ENCODE results near the gene CFAP100. TPM values are rescaled to one million over a fixed set of nuclear protein-coding genes. Genes with fewer than 3 reads are reported as not detected.

CFAP100 gene
- total RNA-seq, 1 experiment from 2014 or later, result not detected

- Histone ChIP-seq H3K27me3 (no peaks in the 10 kb centered on the region), H3K27ac (no peak overlapping the region), H3K4me3 (no peak overlapping the region), H3K9me3 (replicated peaks) (no peaks in the 10 kb centered on the region), H3K4me1 (no peaks in the 10 kb centered on the region), H3K36me3 (no peaks in the 10 kb centered on the region)
- DNase-seq, result no peak
These were observed 45.9 kb downstream of the CFAP100 start for GRCh38 chr3:126440709-126440995.

- H3K4me3 ChIP-seq, result no peak overlapping the region
- H3K4me1 ChIP-seq, result no peaks in the 10 kb centered on the region
- H3K9me3 ChIP-seq (replicated peaks), result no peaks in the 10 kb centered on the region
- H3K36me3 ChIP-seq, result no peaks in the 10 kb centered on the region
- H3K27me3 ChIP-seq, result no peaks in the 10 kb centered on the region
- H3K27ac ChIP-seq, result no peak overlapping the region
- no peak for DNase-seq
These were observed 46.7 kb downstream of the CFAP100 start for GRCh38 chr3:126441256-126441880.

- no peak for DNase-seq
- no peak overlapping the region for H3K27ac ChIP-seq
- no peaks in the 10 kb centered on the region for H3K27me3 ChIP-seq
- no peaks in the 10 kb centered on the region for H3K36me3 ChIP-seq
- no peaks in the 10 kb centered on the region for H3K4me1 ChIP-seq
- no peaks in the 10 kb centered on the region for H3K9me3 ChIP-seq (replicated peaks)
- no peak overlapping the region for H3K4me3 ChIP-seq
These were observed 47.6 kb downstream of the CFAP100 start for GRCh38 chr3:126442094-126442855.

DNA sequence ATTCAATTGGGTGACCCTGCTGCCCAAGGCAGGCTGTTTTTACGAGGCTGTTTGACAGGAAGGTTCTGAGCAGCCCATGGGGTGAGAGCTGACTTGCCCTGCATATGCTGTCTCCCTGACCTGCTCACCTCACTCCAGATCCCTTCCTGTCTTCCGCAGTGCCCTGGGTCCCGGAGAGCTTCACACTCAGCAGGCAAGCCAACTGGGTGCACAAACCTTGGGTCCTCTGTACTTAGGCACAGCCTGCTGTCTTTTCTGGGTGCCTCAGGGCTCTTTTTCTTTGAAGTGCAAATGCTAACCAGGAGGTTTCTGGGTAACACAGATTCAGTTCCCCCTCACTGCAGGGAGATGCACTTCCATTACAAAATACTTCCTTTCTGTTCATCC, 48.1 kb downstream of the CFAP100 start:
- Histone ChIP-seq H3K27ac (no peak overlapping the region), H3K27me3 (no peaks in the 10 kb centered on the region)
- no peak for DNase-seq

GRCh38 chr3:126445506-126445905, 50.8 kb downstream of the CFAP100 start:
- no peak for DNase-seq
- no peaks in the 10 kb centered on the region for H3K36me3 ChIP-seq
- H3K4me3 ChIP-seq, result no peak overlapping the region
- no peaks in the 10 kb centered on the region for H3K9me3 ChIP-seq (replicated peaks)
- no peaks in the 10 kb centered on the region for H3K27me3 ChIP-seq
- no peaks in the 10 kb centered on the region for H3K4me1 ChIP-seq
- H3K27ac ChIP-seq, result no peak overlapping the region

More for the DNA sequence above, 48.1 kb downstream of the CFAP100 start:
- H3K9me3 ChIP-seq (replicated peaks), result no peaks in the 10 kb centered on the region
- no peaks in the 10 kb centered on the region for H3K4me1 ChIP-seq
- H3K4me3 ChIP-seq, result no peak overlapping the region
- no peaks in the 10 kb centered on the region for H3K36me3 ChIP-seq

DNA sequence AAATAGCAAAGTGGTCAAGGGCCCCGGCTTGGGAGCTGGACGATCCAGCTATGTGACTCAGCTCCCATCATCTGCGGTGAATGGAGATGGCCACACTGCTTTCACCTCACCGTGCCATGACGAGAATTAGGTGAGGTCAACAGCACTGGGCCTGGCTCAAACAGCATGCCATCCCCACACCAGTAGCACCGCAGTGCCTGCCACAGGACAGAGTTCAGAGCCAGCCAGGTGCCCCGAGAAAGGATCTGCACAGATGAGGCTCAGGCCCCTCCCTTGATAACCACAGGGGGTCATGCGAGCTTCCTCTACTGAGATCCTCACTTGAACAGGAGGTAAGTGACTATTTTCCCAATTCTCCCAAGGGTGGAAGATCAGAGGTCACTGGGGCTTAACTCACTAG, 51.6 kb downstream of the CFAP100 start:
- H3K27me3 ChIP-seq, result no peaks in the 10 kb centered on the region
- no peak overlapping the region for H3K27ac ChIP-seq
- H3K4me3 ChIP-seq, result no peak overlapping the region
- no peaks in the 10 kb centered on the region for H3K9me3 ChIP-seq (replicated peaks)
- peaks cover 3% of the 10 kb centered on the region; the same call in 1 of the 2 replicates for H3K36me3 ChIP-seq
- no peak for DNase-seq
- H3K4me1 ChIP-seq, result no peaks in the 10 kb centered on the region

GRCh38 chr3:126446791-126447190, 52.1 kb downstream of the CFAP100 start:
- Histone ChIP-seq H3K9me3 (replicated peaks) (no peaks in the 10 kb centered on the region), H3K4me1 (no peaks in the 10 kb centered on the region), H3K27me3 (no peaks in the 10 kb centered on the region), H3K27ac (no peak overlapping the region), H3K4me3 (no peak overlapping the region), H3K36me3 (peaks cover 3% of the 10 kb centered on the region; the same call in 1 of the 2 replicates)
- DNase-seq, result no peak

- Histone ChIP-seq H3K36me3 (peaks cover 3% of the 10 kb centered on the region; the same call in 1 of the 2 replicates), H3K4me3 (no peak overlapping the region), H3K9me3 (replicated peaks) (no peaks in the 10 kb centered on the region), H3K4me1 (no peaks in the 10 kb centered on the region), H3K27me3 (no peaks in the 10 kb centered on the region), H3K27ac (no peak overlapping the region)
- no peak for DNase-seq
These were observed 52.9 kb downstream of the CFAP100 start for GRCh38 chr3:126447456-126448106.

- no peak for DNase-seq
- Histone ChIP-seq H3K4me1 (no peaks in the 10 kb centered on the region), H3K27ac (no peak overlapping the region), H3K27me3 (no peaks in the 10 kb centered on the region), H3K36me3 (peaks cover 6% of the 10 kb centered on the region; the same call in 1 of the 2 replicates), H3K9me3 (replicated peaks) (no peaks in the 10 kb centered on the region), H3K4me3 (no peak overlapping the region)
These were observed 53.6 kb downstream of the CFAP100 start for GRCh38 chr3:126448136-126448892.

DNA sequence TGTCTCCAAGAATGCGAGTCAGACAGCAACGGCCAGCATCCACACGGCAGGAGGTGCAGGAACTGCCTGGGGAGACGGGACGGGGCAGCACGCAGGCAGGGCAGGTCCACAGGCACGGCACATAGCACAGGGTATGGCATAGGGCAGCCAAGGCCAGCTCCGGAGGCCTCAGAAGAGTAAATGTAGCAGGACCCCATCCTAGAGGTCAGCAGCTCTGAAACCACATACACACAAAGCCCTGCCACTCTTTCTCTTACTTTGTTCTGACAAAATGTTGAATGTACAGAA, 54.1 kb downstream of the CFAP100 start:
- Histone ChIP-seq H3K27me3 (no peaks in the 10 kb centered on the region), H3K36me3 (peaks cover 7% of the 10 kb centered on the region; the same call in 1 of the 2 replicates), H3K4me3 (no peak overlapping the region), H3K27ac (no peak overlapping the region), H3K4me1 (no peaks in the 10 kb centered on the region), H3K9me3 (replicated peaks) (no peaks in the 10 kb centered on the region)
- DNase-seq, result no peak

DNA sequence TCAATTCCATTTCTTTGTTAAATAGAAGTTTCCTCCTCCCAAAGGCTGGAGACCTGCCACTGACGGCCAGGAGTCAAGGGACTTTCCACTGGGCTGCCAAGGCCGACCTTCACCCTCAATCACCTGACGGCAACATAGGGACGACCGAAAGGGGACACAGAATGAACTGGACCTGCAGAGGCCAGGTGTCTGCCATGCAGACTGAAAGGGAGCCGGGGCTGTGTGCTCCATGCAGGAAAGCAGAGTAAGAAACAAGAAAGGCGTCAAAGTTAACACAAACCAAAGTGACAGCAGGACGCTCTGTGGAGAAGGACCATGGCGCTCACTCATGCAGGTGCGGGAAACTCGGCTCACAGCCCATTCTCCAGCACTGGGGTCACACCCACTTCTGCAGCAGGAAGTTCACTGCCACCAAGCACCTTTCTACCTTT, 54.9 kb downstream of the CFAP100 start:
- H3K27ac ChIP-seq, result no peak overlapping the region
- H3K27me3 ChIP-seq, result no peaks in the 10 kb centered on the region

DNA sequence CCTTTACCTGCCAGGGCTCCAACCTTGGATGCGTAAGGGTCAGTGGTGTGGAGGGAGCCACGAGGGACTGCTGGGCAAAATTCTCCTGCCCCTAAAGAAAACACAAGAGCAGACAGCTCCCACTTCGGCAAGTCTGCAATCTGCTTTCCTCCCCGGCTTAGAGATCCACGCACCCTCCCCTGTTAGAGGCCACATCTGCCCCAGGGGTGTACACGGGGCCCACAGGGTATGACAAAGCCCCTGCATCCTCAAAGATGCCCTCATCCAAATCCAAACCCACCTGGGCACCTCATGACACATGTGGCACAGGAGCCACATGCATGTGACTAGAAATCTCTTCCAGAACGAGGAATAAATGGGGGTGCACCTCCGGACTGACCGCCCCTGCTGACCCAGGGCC, 55.5 kb downstream of the CFAP100 start:
- Histone ChIP-seq H3K9me3 (replicated peaks) (no peaks in the 10 kb centered on the region), H3K4me1 (no peaks in the 10 kb centered on the region), H3K4me3 (no peak overlapping the region), H3K36me3 (peaks cover 14% of the 10 kb centered on the region), H3K27me3 (no peaks in the 10 kb centered on the region), H3K27ac (no peak overlapping the region)
- no peak for DNase-seq

More for the DNA sequence above, 54.9 kb downstream of the CFAP100 start:
- H3K4me3 ChIP-seq, result no peak overlapping the region
- no peaks in the 10 kb centered on the region for H3K4me1 ChIP-seq
- DNase-seq, result no peak
- no peaks in the 10 kb centered on the region for H3K9me3 ChIP-seq (replicated peaks)
- peaks cover 13% of the 10 kb centered on the region for H3K36me3 ChIP-seq

DNA sequence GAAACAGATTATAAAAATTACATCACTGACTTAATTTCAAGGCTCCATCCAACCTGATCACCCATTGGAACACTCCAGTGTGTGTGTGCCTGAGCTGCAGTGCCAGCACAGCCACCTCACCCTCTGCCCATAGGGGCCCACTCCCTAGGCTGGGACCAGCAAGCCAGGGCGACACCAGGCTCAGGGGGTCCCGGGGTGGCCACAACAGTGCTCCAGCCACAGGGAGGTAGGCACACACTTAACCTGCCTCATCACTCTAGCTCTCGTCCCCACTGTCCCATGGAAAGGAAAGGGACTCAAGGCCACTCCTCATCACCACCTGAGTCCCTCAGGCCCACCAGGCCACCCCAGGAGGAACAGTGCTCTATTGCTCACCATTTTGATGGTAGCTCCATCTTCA, 56.0 kb downstream of the CFAP100 start:
- H3K36me3 ChIP-seq, result peaks cover 14% of the 10 kb centered on the region
- H3K4me1 ChIP-seq, result no peaks in the 10 kb centered on the region
- H3K27me3 ChIP-seq, result no peaks in the 10 kb centered on the region
- no peak overlapping the region for H3K4me3 ChIP-seq
- DNase-seq, result no peak
- no peak overlapping the region for H3K27ac ChIP-seq
- no peaks in the 10 kb centered on the region for H3K9me3 ChIP-seq (replicated peaks)

DNA sequence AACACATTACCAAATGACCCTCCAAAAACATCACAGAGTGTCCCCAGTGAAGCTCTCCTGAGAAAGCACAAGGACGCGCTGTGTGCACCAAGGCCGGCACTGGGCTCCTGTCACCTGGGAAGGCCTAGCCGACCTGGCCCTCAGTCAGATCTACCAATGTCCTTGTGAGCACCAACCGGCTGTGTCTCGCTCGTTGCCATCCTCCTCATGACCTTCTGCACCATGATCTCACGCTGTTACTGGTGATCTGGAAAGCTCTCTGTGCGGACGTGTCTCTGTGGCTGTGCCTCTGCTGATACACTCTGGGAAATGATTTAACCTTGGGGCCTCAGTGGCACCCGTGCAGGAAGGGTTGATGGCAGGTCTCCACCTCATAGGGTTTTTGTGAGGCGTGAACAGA, 56.8 kb downstream of the CFAP100 start:
- Histone ChIP-seq H3K36me3 (peaks cover 14% of the 10 kb centered on the region), H3K27me3 (no peaks in the 10 kb centered on the region), H3K4me1 (no peaks in the 10 kb centered on the region), H3K27ac (no peak overlapping the region), H3K9me3 (replicated peaks) (no peaks in the 10 kb centered on the region), H3K4me3 (no peak overlapping the region)
- no peak for DNase-seq

DNA sequence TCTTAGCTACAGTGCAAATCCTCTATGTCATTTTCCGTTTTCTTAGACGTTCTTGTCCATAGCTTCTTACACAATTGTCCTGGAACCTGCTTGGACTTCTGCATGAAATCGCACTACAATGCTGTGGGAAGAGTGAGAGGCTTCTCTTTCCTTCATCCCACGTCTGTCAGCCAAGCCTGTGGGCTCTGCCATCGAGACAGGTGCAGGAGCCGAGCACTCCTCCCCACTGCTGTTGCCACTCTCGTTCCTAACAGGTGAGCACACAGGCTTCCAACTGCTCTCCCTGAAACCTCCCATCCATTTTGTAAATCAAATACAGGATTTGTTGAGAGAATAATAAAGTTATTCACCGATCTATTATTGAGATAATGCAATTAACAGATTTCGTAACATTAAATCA, 57.5 kb downstream of the CFAP100 start:
- Histone ChIP-seq H3K27me3 (no peaks in the 10 kb centered on the region), H3K9me3 (replicated peaks) (no peaks in the 10 kb centered on the region), H3K27ac (no peak overlapping the region), H3K36me3 (peaks cover 14% of the 10 kb centered on the region), H3K4me1 (no peaks in the 10 kb centered on the region), H3K4me3 (no peak overlapping the region)
- no peak for DNase-seq
